GOT3 (cell line): ENCODE data around the gene WNK3.

ENCODE experiments used
- DNase-seq: peaks from one replicate; lab custom pipeline; 2025; ENCODE audit warnings: mixed read lengths; lab: John Stamatoyannopoulos, UW

WNK3 gene

GRCh38 chrX:54238588-54238987 lies 119.3 kb downstream of the WNK3 start:
- DNase-seq, result no peak

DNA sequence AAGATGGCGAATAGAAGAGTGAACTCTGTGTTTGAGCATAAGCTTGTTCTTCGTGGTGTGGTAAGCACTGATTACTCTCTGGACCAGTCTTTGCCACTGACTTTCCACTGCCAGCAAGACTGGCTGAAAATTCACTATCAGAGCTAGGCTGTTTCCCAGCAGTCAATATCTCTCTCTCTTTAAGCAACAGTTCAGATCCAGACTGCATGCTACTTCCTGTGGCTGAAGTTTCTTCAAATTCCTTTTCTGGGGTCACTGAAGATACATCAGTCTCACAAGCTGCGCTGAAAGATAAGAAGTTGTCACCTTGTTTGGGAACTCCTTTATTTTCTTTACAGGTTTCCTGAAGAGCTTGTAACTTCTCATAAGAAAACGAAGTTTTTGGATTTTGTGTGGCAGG lies 120.8 kb downstream of the WNK3 start:
- DNase-seq, result no peak

DNA sequence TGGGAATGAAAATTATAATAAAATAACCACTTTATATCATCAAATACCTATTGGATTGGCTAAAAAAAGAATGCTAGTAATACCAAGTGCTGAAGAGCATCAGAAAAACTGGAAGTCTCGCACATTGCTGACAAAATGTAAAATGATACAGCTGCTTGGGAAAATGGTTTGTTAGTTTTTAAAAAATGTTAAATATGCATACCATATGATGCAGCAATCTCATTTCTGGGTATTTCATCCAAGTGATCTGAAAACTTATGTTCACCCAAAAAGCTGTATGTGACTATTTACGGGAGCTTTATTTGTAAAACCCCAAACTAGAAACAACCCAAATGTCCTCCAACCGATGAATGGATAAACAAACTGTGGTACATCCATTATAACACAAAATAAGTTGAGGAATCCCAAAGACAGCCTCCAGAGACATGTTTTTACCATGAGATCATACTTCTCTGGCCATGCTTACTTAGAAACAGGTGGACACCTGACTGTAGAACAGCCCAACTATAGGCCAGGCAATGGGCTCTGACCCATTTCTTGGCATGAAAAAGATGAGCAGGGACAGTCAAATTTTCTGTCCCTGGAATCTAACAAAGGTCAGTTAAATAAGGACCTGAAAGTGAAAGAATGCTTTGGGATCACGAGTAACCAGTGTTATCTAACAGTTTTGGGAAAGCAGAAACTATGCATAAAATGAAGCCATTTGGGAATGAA lies 127.3 kb downstream of the WNK3 start:
- DNase-seq, result no peak

GRCh38 chrX:54223581-54223980 lies 134.3 kb downstream of the WNK3 start:
- no peak for DNase-seq

GRCh38 chrX:54213603-54214002 lies 144.2 kb downstream of the WNK3 start:
- DNase-seq, result no peak

GRCh38 chrX:54208531-54208930 lies 149.3 kb downstream of the WNK3 start:
- DNase-seq, result no peak

GRCh38 chrX:54198262-54198661 lies 159.6 kb downstream of the WNK3 start:
- DNase-seq, result no peak

- no peak for DNase-seq
Observed at GRCh38 chrX:54194982-54195588, 162.8 kb downstream of the WNK3 start.

GRCh38 chrX:54193085-54193821 lies 164.6 kb downstream of the WNK3 start:
- no peak for DNase-seq

DNA sequence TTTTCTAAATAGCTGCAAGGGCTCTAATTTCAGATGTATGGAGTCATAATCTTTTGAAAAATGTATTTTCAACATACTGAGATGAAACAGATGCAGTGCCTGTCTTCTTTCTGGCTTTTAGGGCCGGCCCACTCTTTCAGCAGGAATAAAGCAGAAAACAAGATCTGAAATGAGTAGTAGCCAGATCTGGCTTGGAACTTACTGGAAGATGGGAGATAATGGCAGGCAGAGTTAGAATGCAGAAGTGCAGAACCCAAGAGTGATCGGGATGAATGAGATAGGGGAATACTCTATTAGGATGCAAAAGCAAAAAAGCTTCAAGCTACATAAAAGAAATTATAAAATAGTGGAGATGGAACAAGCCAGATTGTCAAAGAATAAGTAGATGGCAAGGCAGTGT lies 173.4 kb downstream of the WNK3 start:
- DNase-seq, result no peak

DNA sequence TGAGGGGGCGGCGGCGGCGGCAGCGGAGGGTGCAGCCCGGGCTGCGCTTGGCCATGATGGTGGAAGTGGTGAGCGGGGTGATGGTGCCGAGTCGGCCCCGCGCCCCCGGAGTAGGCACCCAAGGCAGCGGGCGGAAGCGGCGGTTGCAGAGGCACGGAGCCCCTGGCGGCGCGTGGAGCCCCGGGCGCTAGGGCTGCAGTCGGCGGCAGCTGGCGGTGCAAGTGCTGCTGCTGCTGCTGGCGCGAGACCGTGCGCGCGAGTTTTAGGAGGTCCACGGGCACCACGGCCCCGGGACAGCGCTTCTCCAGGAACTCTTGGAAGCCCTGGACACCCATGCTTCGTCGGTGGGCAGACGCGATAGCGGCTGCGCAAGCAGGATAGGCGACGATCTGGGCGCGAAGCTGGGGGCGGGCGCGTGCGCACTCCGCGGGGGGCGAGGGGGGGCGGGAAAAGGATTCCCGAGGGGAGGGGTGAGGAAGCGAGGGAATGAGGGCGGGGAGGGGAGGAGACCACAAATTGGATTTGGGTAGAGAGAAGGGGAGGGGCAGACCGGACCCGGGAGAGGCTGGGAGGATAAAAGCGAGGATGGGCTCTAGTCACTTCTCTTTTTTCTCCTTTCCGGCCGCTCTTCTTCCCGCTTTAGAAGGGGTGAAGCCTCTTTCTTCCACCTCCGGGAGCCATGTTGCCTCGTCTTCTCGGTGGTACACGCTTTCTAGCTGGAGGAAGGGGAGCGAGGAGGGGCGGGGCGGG lies 174.8 kb downstream of the WNK3 start, which contains the start of gene FAM120C:
Gene FAM120C, minus strand, starts transcription at position 391 of the 750 bp plus-strand sequence. Its CDS starts 56 bp downstream, at position 335.
- peak; percentile 35 for DNase-seq

- no peak for DNase-seq
Observed at GRCh38 chrX:54182194-54182863, 175.5 kb downstream of the WNK3 start.

DNA sequence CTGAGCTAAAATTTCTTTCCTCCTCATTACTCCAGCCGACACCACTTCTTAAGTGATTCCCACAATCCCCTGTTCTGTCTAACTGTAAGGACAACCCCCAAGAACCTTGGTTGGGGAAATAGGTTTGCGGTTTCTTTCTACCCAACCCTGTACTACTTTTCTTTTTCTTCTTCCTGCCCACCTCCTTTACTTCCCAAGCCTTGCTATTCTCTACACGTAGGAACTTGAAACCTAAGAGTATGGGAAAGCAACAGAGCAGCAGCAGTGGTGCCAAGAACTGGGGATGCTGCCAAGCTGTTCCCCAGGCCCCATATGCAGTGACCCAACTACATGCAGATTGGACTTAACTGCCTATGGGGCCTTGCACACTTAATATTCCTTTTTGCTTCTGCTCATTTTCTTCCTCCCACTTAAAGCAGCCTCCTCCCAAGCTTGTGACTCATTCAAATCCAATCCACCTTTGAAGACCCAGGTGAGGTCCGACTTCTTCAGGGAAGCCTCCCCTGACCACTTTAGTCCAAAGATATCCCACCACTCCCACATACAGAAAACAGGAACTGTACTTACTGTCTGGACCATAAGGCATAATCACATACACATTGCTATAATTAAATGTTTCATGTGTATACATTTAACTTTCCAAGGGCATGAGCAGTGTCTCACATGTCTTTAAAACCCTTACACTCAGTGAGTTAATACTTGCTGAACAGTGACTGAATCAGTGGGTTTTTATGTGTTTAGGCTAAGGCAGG lies 176.5 kb downstream of the WNK3 start:
- DNase-seq, result no peak

- no peak for DNase-seq
Observed at GRCh38 chrX:54180403-54180802, 177.4 kb downstream of the WNK3 start.

- DNase-seq, result no peak
Observed at GRCh38 chrX:54178100-54178940, 179.5 kb downstream of the WNK3 start.

GRCh38 chrX:54177306-54177705 lies 180.5 kb downstream of the WNK3 start:
- DNase-seq, result no peak

DNA sequence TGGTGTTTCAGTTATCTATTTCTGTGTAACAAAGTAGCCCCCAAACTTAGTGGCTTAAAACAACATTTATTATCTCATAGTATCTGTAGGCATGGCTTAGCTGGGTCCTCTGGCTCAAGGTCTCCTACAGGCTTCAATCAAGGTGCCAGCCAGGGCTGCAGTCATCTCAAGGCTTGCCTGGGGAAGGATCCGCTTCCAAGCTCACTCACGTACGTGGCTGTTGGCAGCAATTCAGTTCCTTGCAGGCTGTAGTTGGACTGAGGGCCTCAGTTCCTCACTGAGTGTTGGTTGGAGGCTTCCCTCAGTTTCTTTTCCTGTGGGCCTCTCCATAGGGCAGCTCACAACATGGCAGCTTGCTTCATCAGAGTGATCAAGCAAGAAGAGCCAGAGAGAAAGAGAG lies 184.1 kb downstream of the WNK3 start:
- DNase-seq, result no peak

DNA sequence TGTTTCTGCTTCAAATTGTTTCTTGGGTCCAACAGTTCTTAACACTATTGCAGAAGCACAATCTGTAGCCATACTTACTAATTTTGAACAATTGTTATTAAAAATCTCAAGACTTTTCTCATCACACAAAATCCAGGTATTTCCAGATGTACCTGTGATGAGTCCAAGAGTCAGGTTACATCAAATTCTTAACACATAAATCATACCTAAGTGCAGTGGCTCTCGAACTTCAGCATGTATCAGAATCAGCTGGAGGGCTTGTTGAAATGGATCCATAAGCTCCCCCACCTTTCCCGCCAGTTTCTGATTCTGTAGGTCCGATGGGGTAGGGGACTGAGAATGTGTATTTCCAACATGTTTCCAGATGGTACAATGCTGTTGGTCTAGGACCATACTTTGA lies 185.4 kb downstream of the WNK3 start:
- no peak for DNase-seq

DNA sequence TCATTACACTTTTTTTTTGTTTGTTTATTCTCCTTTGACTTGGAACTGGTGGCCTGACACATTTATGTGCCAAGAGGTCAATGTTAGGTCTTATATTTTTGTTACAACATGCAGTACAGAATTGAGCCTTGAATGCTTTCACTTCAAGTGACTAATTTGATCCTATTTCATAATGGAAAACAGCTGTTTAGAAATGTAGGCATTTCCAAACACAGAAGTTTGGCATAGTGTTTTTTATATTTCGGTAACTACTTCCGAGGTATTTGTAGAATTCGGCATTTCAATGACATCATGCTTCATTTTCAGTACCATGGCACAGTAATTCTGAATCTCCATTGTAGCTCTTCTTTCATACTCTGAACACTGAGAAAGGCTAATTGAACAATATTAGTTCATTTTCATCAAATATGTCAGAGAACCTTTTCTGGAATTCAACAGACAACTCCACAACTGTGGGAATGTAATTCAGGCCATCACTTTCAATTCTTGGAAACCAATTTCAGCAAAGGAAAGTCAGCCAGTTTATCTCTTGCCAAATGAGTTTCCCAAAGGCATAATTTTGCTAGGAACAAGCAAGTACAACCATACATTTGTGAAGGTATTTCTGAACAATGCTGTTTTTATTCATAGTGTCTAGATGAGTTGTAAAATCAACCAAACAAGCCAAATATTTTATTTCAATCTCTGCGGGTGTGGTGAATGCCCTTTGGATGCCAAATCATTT lies 186.2 kb downstream of the WNK3 start:
- no peak for DNase-seq
